Measurements from ENCODE around the gene CHST8.

- TF ChIP-seq CTCF (IDR thresholded peaks at IDR 0.05; ENCODE audit: insufficient read depth, low read depth, low read length) (no peak), EZH2 (IDR thresholded peaks at IDR 0.05; ENCODE audit: insufficient read depth, low read length) (no peak)
Measured at GRCh38 chr19:33649627-33650305, 28.0 kb downstream of the CHST8 start.
